SK-N-SH treated with all-trans-retinoic acid at 6 μM for 48 hours (cell line): Measurements from ENCODE around the gene BSN.

Experiments
- BACH2 ChIP-seq: fragments of 250-450 bp; sonication (Bioruptor Pico); IDR thresholded peaks from 2 replicates; pipeline ENCODE4 v1.9.0; 2021; ENCODE audit warnings: mild to moderate bottlenecking, borderline replicate concordance
- SNAI2 ChIP-seq: fragments of 250-450 bp; sonication (Bioruptor Pico); IDR thresholded peaks from 2 replicates; pipeline ENCODE4 v1.5.0; 2020; ENCODE audit warnings: mild to moderate bottlenecking, moderate library complexity
- ZC3H10 ChIP-seq: fragments of 250-450 bp; sonication (Bioruptor Pico); IDR thresholded peaks from 2 replicates; pipeline ENCODE4 v1.5.1; 2021; ENCODE audit warnings: mild to moderate bottlenecking, moderate library complexity
- ZNF565 ChIP-seq: fragments of 450-650 bp; formaldehyde crosslinking; conservative IDR thresholded peaks from 2 replicates; pipeline ENCODE4 v1.5.0; 2020; ENCODE audit warnings: low read depth, mild to moderate bottlenecking, moderate library complexity

DNA sequence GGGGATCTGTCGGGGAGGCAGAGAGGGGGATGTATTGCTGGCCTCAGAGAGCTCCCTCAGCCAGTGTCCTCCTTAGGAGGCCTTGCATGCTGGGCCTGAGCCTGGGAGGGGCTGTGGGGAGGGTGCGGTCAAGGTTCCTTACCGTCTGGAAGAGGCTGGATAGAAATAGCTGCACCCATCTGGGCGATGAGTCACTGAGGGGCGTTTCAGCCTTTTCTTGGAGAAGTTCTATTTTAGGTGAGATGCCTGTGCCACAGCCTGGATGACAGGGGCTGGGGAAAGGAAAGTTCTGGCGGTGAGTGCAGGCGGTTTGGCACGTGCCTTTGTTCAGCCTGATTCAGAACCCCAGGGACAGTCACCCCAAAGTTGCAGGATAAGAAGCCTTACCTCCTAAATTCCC is 84.2 kb downstream of the BSN start:
- no peak for TF ChIP-seq BACH2 (CRISPR knock-in tag)
- no peak for TF ChIP-seq SNAI2 (CRISPR knock-in tag)
- no peak for TF ChIP-seq ZC3H10
- TF ChIP-seq ZNF565 (CRISPR knock-in tag): no peak
